Trophoblast cell (in vitro differentiated cells and primary cell): ENCODE measurements around the gene PRXL2A.

Experiments used
- DNase-seq, 2 donors: peaks; one replicate each; pipeline ENCODE4 v3.0.0-alpha.2; 2016
- H2AFZ ChIP-seq: 2 replicates; pipeline ENCODE4 v1.6.1; 2013; ENCODE audit warnings: low read length, moderate library complexity, mild to moderate bottlenecking; ENCODE audit not compliant: insufficient read depth, poor library complexity
- H2AK5ac ChIP-seq: 2 replicates; pipeline ENCODE4 v1.6.1; 2013; ENCODE audit warnings: mild to moderate bottlenecking, low read length
- H2BK120ac ChIP-seq: 2 replicates; pipeline ENCODE4 v1.6.1; 2013; ENCODE audit warnings: low read length, mild to moderate bottlenecking, moderate library complexity; ENCODE audit not compliant: insufficient read depth, poor library complexity
- H2BK12ac ChIP-seq: 2 replicates; pipeline ENCODE4 v1.6.1; 2013; ENCODE audit warnings: mild to moderate bottlenecking, low read length, moderate library complexity
- H2BK5ac ChIP-seq: 2 replicates; pipeline ENCODE4 v1.6.1; 2013; ENCODE audit warnings: low read length, low read depth, moderate library complexity, mild to moderate bottlenecking; ENCODE audit not compliant: poor library complexity
- H3K14ac ChIP-seq: 2 replicates; pipeline ENCODE4 v1.6.1; 2013; ENCODE audit warnings: mild to moderate bottlenecking, low read length
- H3K18ac ChIP-seq: 2 replicates; pipeline ENCODE4 v1.6.1; 2013; ENCODE audit warnings: mild to moderate bottlenecking, low read length
- H3K23ac ChIP-seq: 2 replicates; pipeline ENCODE4 v1.6.1; 2013; ENCODE audit warnings: low read length
- H3K27ac ChIP-seq: 2 replicates; pipeline ENCODE4 v1.5.1; 2013; ENCODE audit warnings: low read depth, mild to moderate bottlenecking, inconsistent platforms, low read length, moderate library complexity
- H3K27me3 ChIP-seq: 2 replicates; pipeline ENCODE4 v1.6.1; 2013; ENCODE audit warnings: inconsistent platforms, mild to moderate bottlenecking, low read length, moderate library complexity; ENCODE audit not compliant: insufficient read depth
- H3K36me3 ChIP-seq, 2 experiments: 1 replicate in 1 of 2; 2 replicates in 1 of 2; pipeline ENCODE4 v1.6.1; 2013; ENCODE audit warnings: low read length in 2 of 2, mild to moderate bottlenecking in 2 of 2, moderate library complexity in 1 of 2; ENCODE audit not compliant: insufficient read depth in 2 of 2, control insufficient read depth in 1 of 2
- H3K4ac ChIP-seq: 2 replicates; pipeline ENCODE4 v1.6.1; 2013; ENCODE audit warnings: low read depth, mild to moderate bottlenecking, low read length, moderate library complexity
- H3K4me1 ChIP-seq, 2 experiments: 1 replicate in 1 of 2; 2 replicates in 1 of 2; pipeline ENCODE4 v1.6.1; 2013; ENCODE audit warnings: low read length in 2 of 2, mild to moderate bottlenecking in 2 of 2, moderate library complexity in 1 of 2; ENCODE audit not compliant: insufficient read depth in 2 of 2, control insufficient read depth in 1 of 2
- H3K4me2 ChIP-seq: 2 replicates; pipeline ENCODE4 v1.6.1; 2013; ENCODE audit warnings: inconsistent platforms, mild to moderate bottlenecking, low read length, moderate library complexity
- H3K4me3 ChIP-seq: 2 replicates; pipeline ENCODE4 v1.5.1; 2013; ENCODE audit warnings: mild to moderate bottlenecking, low read depth, low read length, inconsistent platforms
- H3K79me1 ChIP-seq: one replicate; pipeline ENCODE4 v1.6.1; 2013; ENCODE audit warnings: low read length
- H3K79me2 ChIP-seq: 2 replicates; pipeline ENCODE4 v1.6.1; 2013; ENCODE audit warnings: low read length, mild to moderate bottlenecking; ENCODE audit not compliant: control insufficient read depth, insufficient read depth, poor library complexity
- H3K9ac ChIP-seq: 2 replicates; pipeline ENCODE4 v1.6.1; 2013; ENCODE audit warnings: mild to moderate bottlenecking, low read length
- H3K9me3 ChIP-seq: 2 replicates; pipeline ENCODE4 v1.6.1; 2013; ENCODE audit warnings: low read depth, mild to moderate bottlenecking, control low read depth, inconsistent platforms, low read length; ENCODE audit not compliant: insufficient read depth
- H4K12ac ChIP-seq: 2 replicates; pipeline ENCODE4 v1.6.1; 2013; ENCODE audit warnings: low read depth, mild to moderate bottlenecking, low read length, moderate library complexity
- H4K8ac ChIP-seq: 2 replicates; pipeline ENCODE4 v1.6.1; 2013; ENCODE audit warnings: low read depth, mild to moderate bottlenecking, low read length, moderate library complexity
- H4K91ac ChIP-seq: one replicate; pipeline ENCODE4 v1.6.1; 2013; ENCODE audit warnings: low read depth, mild to moderate bottlenecking, low read length, moderate library complexity
- WGBS: extraction: QIAGEN DNeasy Blood & Tissue Kit; methylation state at CpG from one replicate; pipeline ENCODE4 v1.1.7; 2013; ENCODE audit warnings: missing lambda C conversion rate; ENCODE audit not compliant: insufficient read length, insufficient coverage; ENCODE audit errors: extremely low coverage; 5-methylcytosine and 5-hydroxymethylcytosine counted together

The PRXL2A gene

GRCh38 chr10:80458638-80459037 lies 50.3 kb downstream of the PRXL2A start:
- H4K12ac ChIP-seq = no peak overlapping the region
- H2AFZ ChIP-seq = no peak overlapping the region
- H3K4ac ChIP-seq = peak overlapping the region; percentile 11
- peak overlapping the region; percentile 80 for H3K27ac ChIP-seq
- H2AK5ac ChIP-seq = no peak overlapping the region
- H3K18ac ChIP-seq = no peak overlapping the region
- no peak overlapping the region for H4K91ac ChIP-seq
- H3K9me3 ChIP-seq = no peaks in the 10 kb centered on the region
- no peak overlapping the region for H3K14ac ChIP-seq
- peaks cover 0 to 5% of the 10 kb centered on the region in 2 experiments for H3K36me3 ChIP-seq
- peaks cover 33% of the 10 kb centered on the region for H3K79me1 ChIP-seq
- no peaks in the 10 kb centered on the region for H3K27me3 ChIP-seq
- H3K4me3 ChIP-seq = no peak overlapping the region
- no peak overlapping the region for H2BK5ac ChIP-seq
- peaks cover 53% of the 10 kb centered on the region for H3K79me2 ChIP-seq
- peaks cover 54 to 64% of the 10 kb centered on the region in 2 experiments for H3K4me1 ChIP-seq
- no peak overlapping the region for H2BK120ac ChIP-seq
- DNase-seq = no peak
- H3K23ac ChIP-seq = no peak overlapping the region
- no peak overlapping the region for H4K8ac ChIP-seq
- WGBS = no CpG with 5 or more reads among the region's 6 CpGs
- H3K9ac ChIP-seq = no peak overlapping the region
- no peak overlapping the region for H3K4me2 ChIP-seq
- no peak overlapping the region for H2BK12ac ChIP-seq

- DNase-seq = no peak
- peaks cover 57% of the 10 kb centered on the region for H3K79me2 ChIP-seq
- H2AFZ ChIP-seq = no peak overlapping the region
- H3K4me1 ChIP-seq = peaks cover 60 to 70% of the 10 kb centered on the region in 2 experiments
- peaks cover 4 to 7% of the 10 kb centered on the region in 2 experiments for H3K36me3 ChIP-seq
- WGBS = no CpG with 5 or more reads among the region's 9 CpGs
- H2BK5ac ChIP-seq = peak overlapping the region; percentile 42
- peak overlapping the region; percentile 36 for H3K18ac ChIP-seq
- H3K27ac ChIP-seq = peak overlapping the region; percentile 80
- no peaks in the 10 kb centered on the region for H3K27me3 ChIP-seq
- H3K14ac ChIP-seq = peak overlapping the region; percentile 57
- no peak overlapping the region for H3K23ac ChIP-seq
- H2AK5ac ChIP-seq = peak overlapping the region; percentile 49
- peaks cover 36% of the 10 kb centered on the region for H3K79me1 ChIP-seq
- no peak overlapping the region for H3K4me3 ChIP-seq
- H4K91ac ChIP-seq = peak overlapping the region; percentile 71
- H4K12ac ChIP-seq = no peak overlapping the region
- H2BK120ac ChIP-seq = peak overlapping the region; percentile 21
- H4K8ac ChIP-seq = no peak overlapping the region
- H2BK12ac ChIP-seq = peak overlapping the region; percentile 55
- H3K9me3 ChIP-seq = no peaks in the 10 kb centered on the region
- peak overlapping the region; percentile 91 for H3K4ac ChIP-seq
- H3K4me2 ChIP-seq = peak overlapping the region; percentile 12
- peak overlapping the region; percentile 21 for H3K9ac ChIP-seq
Observed at GRCh38 chr10:80459047-80459865, 50.9 kb downstream of the PRXL2A start.

DNA sequence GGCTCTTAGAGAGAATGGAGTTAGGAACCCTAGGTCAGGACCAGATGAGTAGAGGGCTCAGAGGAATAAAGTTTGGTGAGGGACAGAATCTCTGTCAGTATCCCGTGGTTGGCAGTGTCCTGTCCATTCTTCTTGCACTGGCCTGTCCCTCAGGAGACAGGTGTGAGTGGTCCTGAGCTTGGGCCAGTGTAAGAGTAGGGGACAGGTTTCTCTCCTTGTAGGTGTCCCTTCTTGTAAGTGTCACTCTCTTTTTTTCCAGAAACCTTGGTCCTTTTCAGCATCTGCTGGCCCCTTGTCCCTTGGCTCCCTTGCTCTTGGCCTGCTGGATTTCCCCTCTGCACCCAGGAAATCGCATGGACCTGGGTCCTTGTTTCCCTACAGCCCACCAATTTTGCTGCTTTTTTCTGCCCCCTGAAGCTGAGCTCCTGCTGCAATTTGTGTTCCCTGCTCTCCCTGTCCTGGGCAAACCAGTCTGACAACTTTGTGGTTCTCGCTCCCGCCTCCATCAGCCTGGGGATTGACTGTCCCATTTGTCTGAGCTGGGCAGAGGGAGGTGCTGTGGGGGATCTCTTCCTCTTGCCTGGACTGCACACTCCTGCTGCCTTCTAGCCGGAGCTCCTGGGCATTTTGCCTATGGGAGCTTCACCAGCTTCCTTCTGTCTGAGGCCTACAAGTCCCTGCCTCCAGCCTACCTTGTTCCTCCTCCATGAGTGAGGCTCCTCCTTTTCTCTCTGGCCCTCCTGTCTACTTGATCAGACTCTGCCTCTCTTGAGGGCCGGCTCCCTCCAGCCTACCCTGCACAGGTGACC lies 52.3 kb downstream of the PRXL2A start:
- Histone ChIP-seq H3K23ac (no peak overlapping the region), H3K27ac (peak overlapping the region; percentile 83), H3K9me3 (no peaks in the 10 kb centered on the region), H3K4ac (peak overlapping the region; percentile 78), H3K79me1 (peaks cover 36% of the 10 kb centered on the region), H3K14ac (peak overlapping the region; percentile 35), H4K8ac (peak overlapping the region; percentile 23), H3K4me3 (no peak overlapping the region), H3K79me2 (peaks cover 56% of the 10 kb centered on the region), H4K91ac (peak overlapping the region; percentile 76), H2AFZ (no peak overlapping the region), H4K12ac (no peak overlapping the region), H2BK5ac (peak overlapping the region; percentile 63), H2AK5ac (peak overlapping the region; percentile 69), H3K4me1 (peaks cover 69 to 79% of the 10 kb centered on the region in 2 experiments), H3K27me3 (no peaks in the 10 kb centered on the region), H2BK12ac (peak overlapping the region; percentile 70), H3K18ac (peak overlapping the region; percentile 3), H3K4me2 (peak overlapping the region; percentile 50), H2BK120ac (peak overlapping the region; percentile 44), H3K36me3 (peaks cover 4 to 7% of the 10 kb centered on the region in 2 experiments), H3K9ac (peak overlapping the region; percentile 14)
- no CpG with 5 or more reads among the region's 6 CpGs for WGBS
- peak; percentile 76 to 84 for DNase-seq
